Measurements from ENCODE around the gene LEUTX.

Gene LEUTX

GRCh38 chr19:39737351-39737750 lies 41.3 kb upstream of the LEUTX start:
- no peak overlapping the region for H3K27ac ChIP-seq (ENCODE audit: low read depth, low read length)
- peaks cover 20% of the 10 kb centered on the region for H3K27me3 ChIP-seq (ENCODE audit: control insufficient read depth, low read length)
- no peaks in the 10 kb centered on the region for H3K9me3 ChIP-seq (ENCODE audit: control insufficient read depth, insufficient read depth, low read length)
- H3F3A ChIP-seq (ENCODE audit: control insufficient read depth, insufficient read depth), result no peaks in the 10 kb centered on the region
- no peaks in the 10 kb centered on the region for H3K4me1 ChIP-seq (ENCODE audit: control insufficient read depth, low read length)
- TF ChIP-seq CTCF (IDR thresholded peaks at IDR 0.05; ENCODE audit: low read depth, low read length, poor library complexity, severe bottlenecking) (no peak), EZH2phosphoT487 (IDR thresholded peaks at IDR 0.05; ENCODE audit: borderline replicate concordance, low read length) (no peak)
- no peak overlapping the region for H3K4me3 ChIP-seq (ENCODE audit: low read length)
- H3K4me2 ChIP-seq (ENCODE audit: low read length), result no peak overlapping the region
- no peaks in the 10 kb centered on the region for H4K20me1 ChIP-seq (ENCODE audit: control insufficient read depth, insufficient read depth, low read depth, low read length)
- H3K36me3 ChIP-seq (ENCODE audit: control insufficient read depth, low read length), result no peaks in the 10 kb centered on the region
- H3K9me2 ChIP-seq (replicated peaks; ENCODE audit: control insufficient read depth, low read length), result no peaks in the 10 kb centered on the region
- no peaks in the 10 kb centered on the region for H3K79me2 ChIP-seq (ENCODE audit: control insufficient read depth, low read length)

GRCh38 chr19:39737891-39738290 lies 40.8 kb upstream of the LEUTX start, which contains the start of gene CLC:
CLC (minus strand) TSS chr19:39738029; CDS start chr19:39737952, 77 bp downstream.
- Histone ChIP-seq H3K4me3 (ENCODE audit: low read length) (no peak within 1 kb of the TSS), H3K4me1 (ENCODE audit: control insufficient read depth, low read length) (no peaks in the 10 kb centered on the region), H4K20me1 (ENCODE audit: control insufficient read depth, insufficient read depth, low read depth, low read length) (no peaks in the 10 kb centered on the region), H3K27me3 (ENCODE audit: control insufficient read depth, low read length) (peaks cover 20% of the 10 kb centered on the region), H3K27ac (ENCODE audit: low read depth, low read length) (no peak within 1 kb of the TSS), H3K4me2 (ENCODE audit: low read length) (no peak within 1 kb of the TSS), H3K9me3 (ENCODE audit: control insufficient read depth, insufficient read depth, low read length) (no peaks in the 10 kb centered on the region), H3K36me3 (ENCODE audit: control insufficient read depth, low read length) (no peaks in the 10 kb centered on the region), H3K79me2 (ENCODE audit: control insufficient read depth, low read length) (no peaks in the 10 kb centered on the region), H3K9me2 (replicated peaks; ENCODE audit: control insufficient read depth, low read length) (no peaks in the 10 kb centered on the region), H3F3A (ENCODE audit: control insufficient read depth, insufficient read depth) (no peaks in the 10 kb centered on the region)
- TF ChIP-seq CTCF (IDR thresholded peaks at IDR 0.05; ENCODE audit: low read depth, low read length, poor library complexity, severe bottlenecking) (no peak), EZH2phosphoT487 (IDR thresholded peaks at IDR 0.05; ENCODE audit: borderline replicate concordance, low read length) (no peak)

GRCh38 chr19:39738814-39739213 lies 39.8 kb upstream of the LEUTX start:
- H3F3A ChIP-seq (ENCODE audit: control insufficient read depth, insufficient read depth), result no peaks in the 10 kb centered on the region
- H3K27ac ChIP-seq (ENCODE audit: low read depth, low read length), result no peak overlapping the region
- no peak overlapping the region for H3K4me3 ChIP-seq (ENCODE audit: low read length)
- H3K27me3 ChIP-seq (ENCODE audit: control insufficient read depth, low read length), result peaks cover 20% of the 10 kb centered on the region
- H3K4me1 ChIP-seq (ENCODE audit: control insufficient read depth, low read length), result no peaks in the 10 kb centered on the region
- no peak for TF ChIP-seq EZH2phosphoT487 (IDR thresholded peaks at IDR 0.05; ENCODE audit: borderline replicate concordance, low read length)
- TF ChIP-seq CTCF (IDR thresholded peaks at IDR 0.05; ENCODE audit: low read depth, low read length, poor library complexity, severe bottlenecking), result no peak
- no peaks in the 10 kb centered on the region for H4K20me1 ChIP-seq (ENCODE audit: control insufficient read depth, insufficient read depth, low read depth, low read length)
- no peaks in the 10 kb centered on the region for H3K9me2 ChIP-seq (replicated peaks; ENCODE audit: control insufficient read depth, low read length)
- no peaks in the 10 kb centered on the region for H3K9me3 ChIP-seq (ENCODE audit: control insufficient read depth, insufficient read depth, low read length)
- no peaks in the 10 kb centered on the region for H3K36me3 ChIP-seq (ENCODE audit: control insufficient read depth, low read length)
- H3K4me2 ChIP-seq (ENCODE audit: low read length), result no peak overlapping the region
- H3K79me2 ChIP-seq (ENCODE audit: control insufficient read depth, low read length), result no peaks in the 10 kb centered on the region

Measured in DOHH2 (cell line).